Ecto neural progenitor cell (in vitro differentiated cells): Measurements from ENCODE around the gene CTNNBL1.

Experiments used
- DNase-seq: peaks from one replicate; pipeline ENCODE4 v3.0.0-alpha.2; 2018; ENCODE audit warnings: low spot score

CTNNBL1 gene

GRCh38 chr20:37742131-37742530, 48.3 kb downstream of the CTNNBL1 start:
- DNase-seq = no peak

GRCh38 chr20:37744347-37744746, 50.5 kb downstream of the CTNNBL1 start:
- DNase-seq = no peak

- no peak for DNase-seq
These were observed 51.7 kb downstream of the CTNNBL1 start for GRCh38 chr20:37745553-37745952.

- no peak for DNase-seq
These were observed 54.2 kb downstream of the CTNNBL1 start for GRCh38 chr20:37748015-37748414.

GRCh38 chr20:37749218-37749617, 55.4 kb downstream of the CTNNBL1 start:
- no peak for DNase-seq

GRCh38 chr20:37749620-37750403, 56.0 kb downstream of the CTNNBL1 start:
- DNase-seq = no peak

GRCh38 chr20:37755665-37756064, 61.8 kb downstream of the CTNNBL1 start:
- no peak for DNase-seq

GRCh38 chr20:37756234-37756633, 62.4 kb downstream of the CTNNBL1 start:
- no peak for DNase-seq

GRCh38 chr20:37757550-37757949, 63.7 kb downstream of the CTNNBL1 start:
- no peak for DNase-seq

- DNase-seq = peak; percentile 61
These were observed 64.5 kb downstream of the CTNNBL1 start for GRCh38 chr20:37758332-37758731.

- DNase-seq = no peak
These were observed 65.3 kb downstream of the CTNNBL1 start for GRCh38 chr20:37759052-37759553.

- no peak for DNase-seq
These were observed 66.0 kb downstream of the CTNNBL1 start for GRCh38 chr20:37759761-37760209.

- no peak for DNase-seq
These were observed 66.5 kb downstream of the CTNNBL1 start for GRCh38 chr20:37760322-37760721.

GRCh38 chr20:37762716-37763485, 69.1 kb downstream of the CTNNBL1 start:
- DNase-seq = no peak

GRCh38 chr20:37764333-37764935, 70.6 kb downstream of the CTNNBL1 start:
- no peak for DNase-seq

- DNase-seq = no peak
These were observed 77.1 kb downstream of the CTNNBL1 start for GRCh38 chr20:37770908-37771307.

GRCh38 chr20:37773291-37773826, 79.5 kb downstream of the CTNNBL1 start:
- DNase-seq = no peak

- no peak for DNase-seq
These were observed 80.3 kb downstream of the CTNNBL1 start for GRCh38 chr20:37774156-37774555.

GRCh38 chr20:37775200-37775599, 81.4 kb downstream of the CTNNBL1 start:
- DNase-seq = no peak

- DNase-seq = no peak
These were observed 82.2 kb downstream of the CTNNBL1 start for GRCh38 chr20:37776049-37776448.

GRCh38 chr20:37776526-37776925, 82.7 kb downstream of the CTNNBL1 start:
- no peak for DNase-seq
